GM21723 (cell line): ENCODE measurements around the gene SETD4.
"Not testable (repeated sequence)": the region's sequence is repeated elsewhere in the genome, so short reads cannot be mapped to it uniquely, and the experiment has no call there.

ENCODE experiments used
- ATAC-seq: cut with Tn5 transposase; IDR thresholded peaks from one replicate; pipeline ENCODE4 v1.9.1; 2021; ENCODE audit warnings: mild to moderate bottlenecking, moderate library complexity; ENCODE audit not compliant: unreplicated experiment

Gene SETD4

DNA sequence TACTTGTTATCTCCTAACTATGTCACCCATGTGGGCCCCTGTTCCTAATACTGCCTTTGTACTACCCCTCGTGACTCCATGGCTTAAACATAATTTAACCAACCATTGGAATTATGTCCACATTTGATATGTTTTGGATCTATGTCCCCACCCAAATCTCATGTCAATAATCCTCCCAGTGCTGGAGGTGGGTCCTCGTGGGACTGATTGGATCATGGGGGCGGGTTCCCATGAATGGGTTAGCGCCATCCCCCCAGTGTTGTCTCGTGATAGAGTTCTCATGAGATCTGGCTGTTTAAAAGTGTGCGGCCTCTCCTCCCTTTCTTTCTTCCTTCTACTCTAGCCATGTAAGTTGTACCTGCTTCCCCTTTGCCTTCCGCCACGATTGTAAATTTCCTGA, 19.3 kb upstream of the SETD4 start:
- no peak for ATAC-seq

GRCh38 chr21:36079010-36079649, 18.8 kb upstream of the SETD4 start:
- ATAC-seq, result peak; percentile 72

- ATAC-seq, result no peak
These were observed 17.4 kb upstream of the SETD4 start for GRCh38 chr21:36077758-36078157.

DNA sequence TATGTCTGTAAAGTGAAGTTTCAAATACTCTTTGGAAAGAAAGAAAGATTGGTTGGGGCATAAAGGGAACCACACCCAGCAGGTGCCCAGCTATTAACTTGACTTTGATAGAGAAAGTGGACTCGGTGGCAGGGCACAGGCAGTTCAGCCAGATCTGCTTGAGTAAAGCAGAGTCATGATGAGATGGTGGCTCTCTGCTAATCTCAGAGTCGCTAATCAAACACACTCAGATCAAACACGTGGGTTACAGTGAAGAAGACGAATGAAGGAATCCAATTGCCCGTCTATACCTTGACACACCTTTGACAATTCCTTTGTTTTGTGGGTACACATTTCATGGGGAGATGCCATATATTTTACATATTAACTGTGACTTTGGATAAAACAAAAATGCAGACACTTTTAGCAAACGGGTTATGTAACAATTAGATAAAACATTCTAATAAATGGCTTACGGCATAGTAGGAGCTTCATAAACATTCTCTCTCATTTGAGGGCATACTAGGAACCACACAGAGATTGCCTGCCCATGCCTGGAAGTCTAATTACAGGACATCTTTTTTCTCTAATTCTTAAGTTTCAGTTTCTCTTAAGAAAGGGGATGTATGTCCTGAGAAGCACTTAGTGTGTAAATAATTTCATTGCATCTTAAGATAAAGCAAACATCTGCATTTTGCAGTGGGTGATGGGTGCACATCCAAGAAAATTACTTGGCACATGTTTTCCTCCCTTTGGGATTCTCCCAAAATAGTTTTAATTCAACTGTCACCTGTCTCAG, 16.7 kb upstream of the SETD4 start:
- ATAC-seq, result no peak

GRCh38 chr21:36075953-36076352, 15.6 kb upstream of the SETD4 start:
- no peak for ATAC-seq

GRCh38 chr21:36075171-36075570, 14.8 kb upstream of the SETD4 start:
- ATAC-seq, result no peak

DNA sequence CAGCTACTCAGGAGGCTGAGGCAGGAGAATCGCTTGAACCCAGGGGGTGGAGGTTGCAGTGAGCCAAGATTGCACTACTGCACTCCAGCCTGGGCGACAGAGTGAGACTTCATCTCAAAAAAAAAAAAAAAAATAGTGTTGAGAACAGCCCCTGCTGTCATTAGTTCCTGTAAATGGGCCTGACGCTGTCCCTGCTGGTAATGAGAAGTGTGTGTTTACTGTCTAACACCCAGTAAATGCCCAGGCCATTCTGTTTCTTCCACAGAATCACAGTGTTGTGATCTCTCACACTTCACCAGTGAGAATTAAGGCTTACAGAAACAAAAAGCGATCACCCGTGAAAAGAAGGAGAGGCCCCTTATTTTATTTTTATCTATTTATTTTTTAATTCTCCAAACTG, 13.6 kb upstream of the SETD4 start:
- ATAC-seq, result not testable (repeated sequence)

- ATAC-seq, result no peak
These were observed 12.9 kb upstream of the SETD4 start for GRCh38 chr21:36073181-36073580.

DNA sequence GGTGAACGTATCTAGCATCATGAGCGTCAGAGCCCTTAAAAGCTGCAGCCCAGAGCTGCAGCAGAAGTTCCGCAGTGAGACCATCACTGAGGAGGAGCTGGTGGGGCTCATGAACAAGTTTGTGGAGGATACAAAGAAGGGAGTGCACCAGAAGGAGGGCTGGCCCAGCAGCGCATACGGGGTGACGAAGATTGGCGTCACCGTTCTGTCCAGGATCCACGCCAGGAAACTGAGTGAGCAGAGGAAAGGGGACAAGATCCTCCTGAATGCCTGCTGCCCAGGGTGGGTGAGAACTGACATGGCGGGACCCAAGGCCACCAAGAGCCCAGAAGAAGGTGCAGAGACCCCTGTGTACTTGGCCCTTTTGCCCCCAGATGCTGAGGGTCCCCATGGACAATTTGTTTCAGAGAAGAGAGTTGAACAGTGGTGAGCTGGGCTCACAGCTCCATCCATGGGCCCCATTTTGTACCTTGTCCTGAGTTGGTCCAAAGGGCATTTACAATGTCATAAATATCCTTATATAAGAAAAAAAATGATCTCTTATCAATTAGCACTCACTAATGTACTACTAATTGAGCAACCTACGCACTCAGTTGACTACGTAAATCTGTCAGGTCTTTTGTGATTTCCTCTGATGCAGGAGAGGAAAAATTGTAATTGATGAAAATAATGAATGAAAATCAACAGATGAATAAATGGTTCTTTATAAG, 12.3 kb upstream of the SETD4 start:
- ATAC-seq, result no peak

DNA sequence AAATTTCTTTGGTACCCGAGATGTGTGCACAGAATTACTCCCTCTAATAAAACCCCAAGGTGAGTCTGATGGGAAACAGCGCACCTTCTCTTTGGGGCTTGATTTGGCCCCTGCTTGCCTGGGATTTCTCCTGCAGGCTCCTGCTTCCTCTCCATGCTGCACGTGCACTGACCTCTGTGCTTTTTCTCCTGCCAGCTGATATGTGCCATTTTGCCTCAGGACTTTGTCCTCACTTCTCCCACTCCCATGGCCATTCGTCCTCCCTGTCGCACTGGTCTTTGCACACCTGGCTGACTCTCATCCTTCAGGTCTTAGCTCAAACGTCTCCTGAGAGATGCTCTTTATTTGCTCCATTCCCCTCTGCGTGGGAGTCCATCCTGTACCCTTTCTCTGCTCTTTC, 10.7 kb upstream of the SETD4 start:
- no peak for ATAC-seq

DNA sequence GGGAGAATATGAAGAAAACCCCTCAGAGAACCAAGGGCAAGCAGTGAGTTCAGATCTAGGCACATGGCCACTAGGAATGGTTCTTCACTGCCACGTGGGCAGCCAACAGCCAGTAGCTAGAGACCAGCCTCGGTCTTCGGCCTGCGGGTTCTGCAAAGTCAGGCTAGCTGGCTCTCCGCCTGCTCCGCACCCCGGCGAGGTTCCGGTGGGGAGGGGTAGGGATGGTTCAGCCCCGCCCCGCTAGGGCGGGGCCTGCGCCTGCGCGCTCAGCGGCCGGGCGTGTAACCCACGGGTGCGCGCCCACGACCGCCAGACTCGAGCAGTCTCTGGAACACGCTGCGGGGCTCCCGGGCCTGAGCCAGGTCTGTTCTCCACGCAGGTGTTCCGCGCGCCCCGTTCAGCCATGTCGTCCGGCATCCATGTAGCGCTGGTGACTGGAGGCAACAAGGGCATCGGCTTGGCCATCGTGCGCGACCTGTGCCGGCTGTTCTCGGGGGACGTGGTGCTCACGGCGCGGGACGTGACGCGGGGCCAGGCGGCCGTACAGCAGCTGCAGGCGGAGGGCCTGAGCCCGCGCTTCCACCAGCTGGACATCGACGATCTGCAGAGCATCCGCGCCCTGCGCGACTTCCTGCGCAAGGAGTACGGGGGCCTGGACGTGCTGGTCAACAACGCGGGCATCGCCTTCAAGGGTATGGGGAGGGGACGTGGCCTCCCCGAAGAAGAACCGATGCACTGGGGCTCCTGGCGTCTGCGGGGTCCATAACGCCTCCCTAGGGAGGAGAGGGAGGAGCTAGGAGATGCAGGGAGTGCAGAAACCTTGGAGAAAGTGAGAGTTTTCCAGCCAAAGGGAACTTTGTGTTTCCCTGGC, 9.6 kb upstream of the SETD4 start, which contains the start of gene CBR1:
Gene CBR1 (plus strand): TSS at position 312 of the 871 bp plus-strand sequence. CDS start 92 bp downstream, at position 404.
- ATAC-seq, result peak; percentile 94

GRCh38 chr21:36068748-36069398, 8.5 kb upstream of the SETD4 start:
- no peak for ATAC-seq

- no peak for ATAC-seq
These were observed 5.2 kb upstream of the SETD4 start for GRCh38 chr21:36065497-36066036.

GRCh38 chr21:36064085-36064460, 3.7 kb upstream of the SETD4 start:
- no peak for ATAC-seq

GRCh38 chr21:36063375-36064084, 3.2 kb upstream of the SETD4 start:
- ATAC-seq, result no peak

DNA sequence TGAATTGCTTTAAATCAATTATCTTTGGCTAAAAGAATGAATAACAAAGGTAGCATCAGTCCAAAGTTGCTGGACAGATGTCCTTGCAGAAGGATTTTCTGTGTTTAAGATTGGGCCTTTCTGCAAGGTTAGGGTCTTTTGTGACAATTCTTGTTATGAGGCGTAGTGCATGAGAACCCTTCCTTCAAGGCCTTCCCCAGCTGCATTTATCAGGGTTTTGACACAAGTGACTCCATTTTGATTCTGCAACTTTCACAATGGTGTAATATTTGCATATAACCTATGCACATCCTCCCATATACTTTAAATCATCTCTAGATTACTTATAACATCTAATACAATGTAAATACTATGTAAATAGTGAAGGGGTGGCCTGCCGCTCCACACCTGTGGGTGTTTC, 1.1 kb upstream of the SETD4 start:
- no peak for ATAC-seq

DNA sequence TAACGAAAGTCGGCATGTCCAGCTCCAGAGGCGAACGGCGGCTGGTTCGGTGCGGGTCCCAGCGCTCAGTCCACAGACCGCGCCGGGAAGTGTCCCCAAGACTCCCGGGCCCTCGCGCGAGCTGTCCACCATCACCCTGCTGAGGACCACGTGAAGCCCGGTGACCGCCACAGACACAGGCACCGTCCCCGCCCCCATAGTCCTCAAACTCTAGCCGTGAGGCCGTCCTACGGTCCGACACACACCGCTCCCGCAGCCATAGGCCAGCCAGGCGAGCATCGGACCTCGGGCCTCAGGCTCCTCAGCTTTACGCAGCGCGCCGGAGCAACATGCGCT, 535 bp downstream of the SETD4 start:
- ATAC-seq, result peak; percentile 51

DNA sequence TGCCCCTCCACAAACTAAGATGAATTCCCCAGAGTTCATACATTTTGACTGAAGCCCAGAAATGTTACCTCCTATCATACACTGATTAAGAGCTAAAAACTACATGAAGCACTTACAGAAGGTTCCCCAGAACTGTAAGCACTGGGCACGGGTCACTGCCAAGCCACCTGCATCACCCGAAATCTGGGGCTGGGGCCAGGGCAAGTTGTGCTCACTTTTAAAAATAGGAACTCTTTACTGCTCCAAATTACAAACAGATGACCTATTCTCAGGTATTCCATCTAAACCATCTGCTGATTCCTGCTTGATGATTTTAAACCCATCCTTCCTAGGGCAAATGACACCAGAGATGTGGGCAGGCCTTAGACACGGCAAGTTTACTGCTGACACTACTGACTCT, 4.8 kb downstream of the SETD4 start:
- no peak for ATAC-seq

DNA sequence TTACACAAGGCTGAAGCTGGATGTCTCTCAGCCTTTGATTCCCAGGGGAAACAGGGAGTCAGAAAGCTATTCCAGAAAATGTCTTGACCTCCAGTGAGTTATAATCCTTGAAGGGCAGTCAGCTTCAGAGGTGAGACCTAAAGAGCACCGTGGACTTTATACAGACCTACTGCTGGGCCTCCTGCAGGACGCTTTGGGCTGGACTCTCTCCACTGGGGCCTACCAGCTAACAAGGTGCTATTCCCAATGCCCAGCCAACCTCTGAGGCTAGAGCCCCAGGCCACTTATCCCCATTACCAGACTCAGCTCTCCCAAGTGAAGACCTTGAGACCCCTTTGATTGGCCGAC, 6.6 kb downstream of the SETD4 start:
- ATAC-seq, result no peak
